Ascending aorta (tissue), 2 donors: ENCODE data around the gene MRPS24. TPM values are rescaled to one million over a fixed set of nuclear protein-coding genes. Genes with fewer than 3 reads are reported as not detected.

Experiments used
- DNase-seq, 2 donors: peaks; one replicate each; pipeline ENCODE4 v3.0.0-alpha.2; 2019; ENCODE audit warnings: low spot score in 2 of 2
- H3K27ac ChIP-seq, 2 donors: fragments of 200-600 bp; sonication (generic); one replicate each; pipeline ENCODE4 v1.5.1; 2016 to 2017; ENCODE audit warnings: mild to moderate bottlenecking in 1 of 2
- H3K27me3 ChIP-seq: fragments of 200-600 bp; sonication (generic); one replicate; pipeline ENCODE4 v1.5.1; 2017
- H3K36me3 ChIP-seq, 2 donors: fragments of 200-600 bp; sonication (generic); one replicate each; pipeline ENCODE4 v1.5.1; 2016
- H3K4me1 ChIP-seq, 2 donors: fragments of 200-600 bp; sonication (generic); one replicate each; pipeline ENCODE4 v1.5.1; 2016 to 2017; ENCODE audit warnings: mild to moderate bottlenecking in 1 of 2
- H3K4me3 ChIP-seq, 2 donors: fragments of 200-600 bp; sonication (generic); one replicate each; pipeline ENCODE4 v1.5.1; 2016 to 2017; ENCODE audit warnings: mild to moderate bottlenecking in 1 of 2
- H3K9me3 ChIP-seq, 2 donors: fragments of 200-600 bp; sonication (generic); one replicate each; pipeline ENCODE4 v1.5.1; 2016
- CTCF ChIP-seq, 3 experiments: fragments of 200-600 bp in 2 of 3; fragments of 450-650 bp in 1 of 3; sonication (generic) in 2 of 3; IDR thresholded peaks; one replicate each; pipeline ENCODE4 v1.5.1; 2016 to 2019; ENCODE audit warnings: antibody characterized with exemption in 3 of 3, mild to moderate bottlenecking in 1 of 3, moderate library complexity in 1 of 3
- intact Hi-C: fragments of 100-400 bp; cut with DNase I; formaldehyde crosslinking; loops from one replicate; pipeline ENCODE4 v1.15.1; 2023
- total RNA-seq: library from RNA; depleted of rRNA; stranded (reverse); fragments of >200 nt; gene quantifications from one replicate; pipeline ENCODE4 v1.1.0, GENCODE V29; 2016

MRPS24 gene
- total RNA-seq, 1 donor from 2014 or later = 145 TPM

GRCh38 chr7:43880596-43880995 lies 11.3 kb upstream of the MRPS24 start:
- intact Hi-C loops = no loop called here
- DNase-seq = no peak
- H3K36me3 ChIP-seq = peaks cover 54 to 72% of the 10 kb centered on the region in 2 donors
- peak overlapping the region in 1 of 2 donors; percentile 78 for H3K27ac ChIP-seq
- peaks cover 8 to 15% of the 10 kb centered on the region in 2 donors for H3K4me1 ChIP-seq
- TF ChIP-seq CTCF (IDR thresholded peaks at IDR 0.05) = no peak
- H3K4me3 ChIP-seq = no peak overlapping the region
- no peaks in the 10 kb centered on the region for H3K9me3 ChIP-seq
- no peaks in the 10 kb centered on the region for H3K27me3 ChIP-seq

- no peak for TF ChIP-seq CTCF (IDR thresholded peaks at IDR 0.05)
- Histone ChIP-seq H3K27me3 (no peaks in the 10 kb centered on the region), H3K9me3 (no peaks in the 10 kb centered on the region), H3K4me1 (peaks cover 8 to 15% of the 10 kb centered on the region in 2 donors), H3K27ac (peak overlapping the region; percentile 55 to 78), H3K36me3 (peaks cover 54 to 75% of the 10 kb centered on the region in 2 donors), H3K4me3 (no peak overlapping the region)
- DNase-seq = no peak
- intact Hi-C loops = loop anchor here (10.0 kb wide), 3 partner anchors 705 to 1645 kb away; partner anchors contain the start of genes GLI3, NACAD and TMED4
Measured at GRCh38 chr7:43879477-43879876, 10.2 kb upstream of the MRPS24 start.

- H3K36me3 ChIP-seq = peaks cover 54 to 69% of the 10 kb centered on the region in 2 donors
- no peak for DNase-seq
- no peak overlapping the region for H3K4me3 ChIP-seq
- H3K27ac ChIP-seq = peak overlapping the region; percentile 55 to 78
- intact Hi-C loops = loop anchor here (10.0 kb wide), 3 partner anchors 706 to 1644 kb away; partner anchors contain the start of genes GLI3, NACAD and TMED4
- H3K27me3 ChIP-seq = no peaks in the 10 kb centered on the region
- TF ChIP-seq CTCF (IDR thresholded peaks at IDR 0.05) = no peak
- H3K4me1 ChIP-seq = peaks cover 8 to 15% of the 10 kb centered on the region in 2 donors
- no peaks in the 10 kb centered on the region for H3K9me3 ChIP-seq
Measured at GRCh38 chr7:43878867-43879266, 9.6 kb upstream of the MRPS24 start.

- H3K27ac ChIP-seq = peak overlapping the region; percentile 55 to 78
Measured at GRCh38 chr7:43877968-43878864, 8.9 kb upstream of the MRPS24 start.

More at GRCh38 chr7:43877968-43878864, 8.9 kb upstream of the MRPS24 start:
- no peak for DNase-seq
- H3K36me3 ChIP-seq = peaks cover 54 to 65% of the 10 kb centered on the region in 2 donors
- TF ChIP-seq CTCF (IDR thresholded peaks at IDR 0.05) = no peak
- no peak overlapping the region for H3K4me3 ChIP-seq
- H3K27me3 ChIP-seq = no peaks in the 10 kb centered on the region
- intact Hi-C loops = loop anchor here (10.0 kb wide), 3 partner anchors 707 to 1643 kb away; partner anchors contain the start of genes GLI3, NACAD and TMED4
- H3K4me1 ChIP-seq = peaks cover 8 to 15% of the 10 kb centered on the region in 2 donors
- no peaks in the 10 kb centered on the region for H3K9me3 ChIP-seq
